GF-D8 (cell line): ENCODE results near the gene MBTPS2.
"Not testable (repeated sequence)": the region's sequence is repeated elsewhere in the genome, so short reads cannot be mapped to it uniquely, and the experiment has no call there.

ENCODE experiments used
- DNase-seq: peaks from one replicate; lab custom pipeline; 2025; lab: John Stamatoyannopoulos, UW

MBTPS2 gene

DNA sequence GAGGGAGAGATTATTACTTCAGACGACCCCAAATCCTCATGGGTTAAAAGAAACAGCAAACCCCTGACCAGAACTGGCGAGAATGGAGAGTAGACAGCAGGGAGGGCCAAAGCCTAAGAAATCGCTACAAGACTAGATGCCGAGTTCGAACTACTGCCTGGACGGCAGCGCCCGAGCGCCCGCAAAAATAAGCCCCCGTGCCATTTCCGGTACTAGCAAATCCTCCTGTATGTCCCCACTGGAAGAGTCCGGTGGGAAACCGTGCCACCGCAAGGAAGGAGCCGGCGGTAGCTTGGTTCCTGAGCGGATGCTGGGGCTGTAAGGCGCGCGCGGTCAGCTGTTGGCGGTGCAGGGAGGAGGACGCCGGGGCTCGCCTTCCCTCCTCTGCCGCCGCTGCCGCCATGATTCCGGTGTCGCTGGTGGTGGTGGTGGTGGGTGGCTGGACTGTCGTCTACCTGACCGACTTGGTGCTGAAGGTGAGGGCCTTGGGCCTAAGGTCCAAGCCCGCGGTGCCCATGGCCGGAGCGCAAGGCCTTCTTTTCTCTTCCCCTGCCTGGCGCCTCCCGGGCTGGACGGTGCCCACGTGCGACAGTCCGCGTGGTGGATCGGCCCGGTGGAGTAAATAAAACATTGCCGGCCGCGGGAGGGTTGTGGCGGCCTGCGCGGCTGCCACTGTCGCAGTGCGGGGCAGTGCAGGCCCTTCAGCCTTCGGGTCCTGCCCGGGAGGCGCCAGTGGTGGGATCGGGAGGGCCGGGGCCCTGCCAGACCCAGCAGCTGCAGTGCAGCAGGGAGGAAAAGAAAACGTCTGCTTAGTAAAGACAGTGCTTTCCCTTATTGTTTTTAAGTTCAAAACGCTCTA, at the start of gene MBTPS2:
MBTPS2 (plus strand) TSS at position 284 of the 859 bp plus-strand sequence; CDS start at position 402, 118 bp downstream.
- peak; percentile 51 for DNase-seq

GRCh38 chrX:21798677-21799219, 40.7 kb upstream of the MBTPS2 start:
- DNase-seq = no peak

DNA sequence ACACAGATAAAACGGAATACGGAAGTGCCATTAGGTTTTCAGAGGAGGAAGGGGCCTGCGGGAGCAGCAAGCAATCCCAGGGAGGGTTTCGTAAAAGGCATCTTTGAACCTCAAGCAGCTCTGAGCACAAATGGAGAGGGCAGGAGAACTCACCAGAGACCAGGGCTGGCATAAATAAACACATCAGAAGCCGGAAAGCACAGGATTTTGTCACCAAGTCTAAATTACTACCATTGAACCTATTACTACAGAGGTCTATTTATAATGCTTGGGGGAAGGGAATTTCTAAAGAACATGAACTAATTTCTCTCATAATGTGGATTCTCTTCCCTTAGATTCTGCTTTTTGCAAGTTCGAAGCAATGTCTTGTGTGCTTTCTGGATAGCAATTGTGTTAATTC, 39.6 kb upstream of the MBTPS2 start:
- DNase-seq = no peak

DNA sequence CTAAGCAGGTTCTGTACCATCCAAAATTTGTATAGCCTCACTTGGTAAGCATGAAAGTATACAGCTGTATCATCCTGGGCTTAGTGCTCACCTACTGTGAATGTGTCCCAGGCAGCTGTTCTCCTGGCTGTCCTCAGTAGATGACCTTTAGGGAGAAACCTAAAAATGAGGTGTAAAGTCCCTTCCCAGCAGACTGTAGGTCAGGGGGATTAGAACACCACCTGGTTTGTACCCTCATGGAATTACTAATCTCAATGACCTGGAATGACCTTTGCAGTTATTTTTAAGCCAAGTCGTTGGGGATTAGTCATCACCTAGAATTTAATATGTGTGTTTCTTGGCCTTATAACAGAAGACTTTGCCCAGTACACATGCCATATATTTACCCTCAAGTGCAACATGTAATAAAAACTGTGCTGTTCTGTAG, 39.1 kb upstream of the MBTPS2 start:
- DNase-seq = no peak

- no peak for DNase-seq
Measured at GRCh38 chrX:21802054-21802670, 37.3 kb upstream of the MBTPS2 start.

DNA sequence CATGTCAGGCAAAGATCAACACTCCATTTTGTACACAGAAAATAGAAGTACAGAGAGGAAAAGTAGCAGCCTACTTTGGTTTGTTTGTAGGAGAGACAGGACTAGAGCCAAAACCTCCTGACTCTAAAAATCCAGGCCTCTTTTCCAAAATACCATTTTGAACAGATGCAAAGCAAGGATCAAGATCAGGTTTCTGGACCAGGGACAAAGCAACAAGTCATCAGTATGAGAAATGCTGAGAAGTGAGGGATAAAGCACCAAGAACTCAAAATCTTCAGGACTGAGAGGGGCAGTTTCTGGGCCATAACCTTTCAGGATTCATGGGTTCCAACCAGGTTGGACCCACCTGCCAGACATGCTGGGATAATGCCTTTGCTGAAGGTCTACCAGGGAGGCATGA, 36.6 kb upstream of the MBTPS2 start:
- no peak for DNase-seq

DNA sequence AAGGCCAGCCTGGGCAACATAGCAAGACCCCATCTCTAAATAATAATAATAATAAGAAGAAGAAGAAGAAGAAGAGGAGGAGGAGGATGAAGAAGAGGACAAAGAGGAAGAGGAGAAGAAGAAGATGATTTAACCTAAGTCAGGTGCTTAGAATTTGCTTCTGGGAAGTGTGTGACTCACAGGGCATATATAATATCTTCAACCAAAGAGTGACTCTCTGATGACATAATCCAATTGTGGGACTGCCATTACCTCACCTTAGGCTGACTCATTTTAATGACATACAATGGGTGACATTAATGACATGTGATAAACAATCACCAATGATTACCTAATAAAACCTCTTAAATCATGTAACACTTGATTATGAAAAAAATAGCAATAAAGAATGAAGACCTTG, 32.7 kb upstream of the MBTPS2 start:
- DNase-seq = no peak

GRCh38 chrX:21811832-21812231, 27.6 kb upstream of the MBTPS2 start:
- no peak for DNase-seq

GRCh38 chrX:21812628-21813027, 26.8 kb upstream of the MBTPS2 start:
- no peak for DNase-seq

- DNase-seq = no peak
Measured at GRCh38 chrX:21813612-21814368, 25.6 kb upstream of the MBTPS2 start.

GRCh38 chrX:21816136-21816535, 23.3 kb upstream of the MBTPS2 start:
- no peak for DNase-seq

- not testable (repeated sequence) for DNase-seq
Measured at GRCh38 chrX:21820170-21820569, 19.2 kb upstream of the MBTPS2 start.

DNA sequence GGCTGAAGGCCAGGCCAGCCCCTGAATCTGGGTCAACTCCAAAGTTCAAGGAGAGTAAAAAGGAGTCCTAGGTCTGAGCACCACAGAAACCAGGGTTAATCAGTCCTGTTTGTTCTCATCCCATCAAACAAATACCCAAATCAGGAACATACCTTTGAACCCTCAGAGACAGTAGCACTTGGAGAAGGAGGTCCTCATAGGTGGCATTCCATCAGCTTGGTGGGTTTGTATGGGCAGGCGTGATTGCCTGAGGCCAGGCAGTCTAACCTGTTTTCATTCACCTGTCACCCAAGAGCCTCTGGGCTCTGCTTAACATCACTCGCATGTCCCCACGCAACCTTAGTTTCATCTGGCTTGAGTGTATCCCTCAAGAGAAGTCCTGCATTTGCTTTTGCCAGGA, 17.5 kb upstream of the MBTPS2 start:
- no peak for DNase-seq

DNA sequence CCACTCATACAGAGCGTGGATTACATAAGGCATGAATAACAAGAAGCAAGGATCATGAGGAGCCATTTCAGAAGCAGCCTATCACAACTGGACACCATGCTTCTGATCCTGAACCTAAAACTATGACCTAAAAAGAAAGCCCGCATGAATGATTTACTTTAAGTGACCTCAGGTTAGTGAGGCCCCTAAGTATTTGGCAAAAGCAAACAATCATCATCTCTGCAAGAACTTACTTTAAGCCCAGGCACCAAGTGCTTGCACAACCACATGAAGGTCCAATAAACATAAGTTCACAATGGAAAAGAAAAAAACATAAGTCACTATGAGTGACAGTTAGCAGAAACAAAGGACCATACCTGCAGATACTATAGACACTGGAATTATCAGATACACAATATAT, 7.9 kb upstream of the MBTPS2 start:
- no peak for DNase-seq

GRCh38 chrX:21837056-21837455, 2.4 kb upstream of the MBTPS2 start:
- DNase-seq = no peak

GRCh38 chrX:21838937-21839333, 482 bp upstream of the MBTPS2 start:
- DNase-seq = no peak

GRCh38 chrX:21840193-21840545, 752 bp downstream of the MBTPS2 start:
- peak; percentile 4 for DNase-seq

DNA sequence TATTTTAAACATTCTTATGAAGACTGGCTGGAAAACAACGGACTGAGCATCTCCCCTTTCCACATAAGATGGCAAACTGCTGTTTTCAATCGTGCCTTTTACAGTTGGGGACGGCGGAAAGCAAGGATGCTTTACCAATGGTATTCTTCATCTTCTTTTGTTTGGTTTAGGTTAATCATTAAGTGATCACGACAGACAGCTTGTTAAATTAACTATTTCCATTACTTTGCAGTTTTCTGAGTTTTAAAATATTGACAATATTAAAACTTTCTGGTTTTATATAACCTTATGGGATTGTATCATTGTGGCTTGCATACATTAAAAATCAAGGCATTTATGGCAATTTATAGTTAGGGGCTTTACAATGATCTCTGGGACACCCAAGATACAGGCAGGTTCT, 3.8 kb downstream of the MBTPS2 start:
- DNase-seq = no peak

DNA sequence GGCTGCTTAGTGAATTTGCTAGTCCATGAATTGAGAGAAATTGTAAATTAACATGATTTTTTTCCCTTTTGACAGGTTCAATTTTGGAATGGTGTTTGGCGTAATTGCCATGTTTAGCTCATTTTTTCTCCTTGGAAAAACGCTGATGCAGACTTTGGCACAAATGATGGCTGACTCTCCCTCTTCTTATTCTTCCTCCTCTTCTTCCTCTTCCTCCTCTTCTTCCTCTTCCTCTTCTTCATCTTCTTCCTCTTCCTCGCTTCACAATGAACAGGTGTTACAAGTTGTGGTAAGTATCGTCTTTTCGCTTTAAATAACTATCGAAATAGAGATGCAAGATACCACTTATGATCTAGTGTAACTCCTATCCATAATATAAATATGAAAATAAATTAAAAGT, 5.7 kb downstream of the MBTPS2 start:
- DNase-seq = no peak

DNA sequence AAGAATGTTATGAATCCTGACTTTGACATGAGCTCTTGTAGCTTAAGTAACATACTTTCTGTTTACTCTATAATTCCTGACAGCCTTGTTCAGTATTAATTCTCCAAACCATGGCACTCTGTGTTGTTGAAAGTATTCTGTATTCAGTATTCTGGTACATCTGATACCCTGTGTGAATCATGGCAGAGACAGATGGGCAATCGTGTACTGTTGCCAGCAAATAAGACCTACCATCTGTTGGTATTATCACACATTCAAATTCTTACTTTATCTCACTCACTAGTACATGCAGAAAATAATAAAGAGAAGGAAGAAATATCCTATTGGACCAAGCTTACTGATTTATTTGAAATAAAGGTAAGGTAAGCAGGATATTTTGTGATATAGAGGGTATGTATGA, 7.9 kb downstream of the MBTPS2 start:
- DNase-seq = no peak

GRCh38 chrX:21853578-21853977, 14.2 kb downstream of the MBTPS2 start:
- no peak for DNase-seq

DNA sequence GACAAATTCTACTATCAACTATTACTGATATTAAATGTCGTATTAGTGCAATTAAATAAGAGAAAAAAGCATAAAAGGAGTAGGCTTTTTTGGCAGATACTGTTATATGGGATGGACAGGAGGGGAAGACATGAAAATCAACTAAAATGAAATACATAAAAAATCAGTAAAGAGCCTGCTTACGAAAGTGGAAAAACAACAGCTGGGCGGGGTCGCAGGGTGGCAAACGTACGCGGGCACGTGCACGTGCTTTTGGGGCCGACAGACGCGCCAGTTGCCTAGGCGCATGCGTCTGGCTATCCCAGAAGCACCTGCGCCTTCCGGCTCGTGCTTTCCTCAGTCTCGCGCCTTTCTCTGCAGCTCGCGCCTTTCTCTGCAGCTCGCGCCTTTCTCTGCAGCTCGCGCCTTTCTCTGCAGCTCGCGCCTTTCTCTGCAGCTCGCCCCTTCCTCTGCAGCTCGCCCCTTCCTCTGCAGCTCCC, 16.6 kb downstream of the MBTPS2 start, which contains the start of gene YY2:
YY2 (plus strand) TSS at position 51 of the 479 bp plus-strand sequence. CDS start 498 bp downstream, outside the sequence.
- DNase-seq = no peak
